ENCODE results near the gene FAAH.

Gene FAAH

DNA sequence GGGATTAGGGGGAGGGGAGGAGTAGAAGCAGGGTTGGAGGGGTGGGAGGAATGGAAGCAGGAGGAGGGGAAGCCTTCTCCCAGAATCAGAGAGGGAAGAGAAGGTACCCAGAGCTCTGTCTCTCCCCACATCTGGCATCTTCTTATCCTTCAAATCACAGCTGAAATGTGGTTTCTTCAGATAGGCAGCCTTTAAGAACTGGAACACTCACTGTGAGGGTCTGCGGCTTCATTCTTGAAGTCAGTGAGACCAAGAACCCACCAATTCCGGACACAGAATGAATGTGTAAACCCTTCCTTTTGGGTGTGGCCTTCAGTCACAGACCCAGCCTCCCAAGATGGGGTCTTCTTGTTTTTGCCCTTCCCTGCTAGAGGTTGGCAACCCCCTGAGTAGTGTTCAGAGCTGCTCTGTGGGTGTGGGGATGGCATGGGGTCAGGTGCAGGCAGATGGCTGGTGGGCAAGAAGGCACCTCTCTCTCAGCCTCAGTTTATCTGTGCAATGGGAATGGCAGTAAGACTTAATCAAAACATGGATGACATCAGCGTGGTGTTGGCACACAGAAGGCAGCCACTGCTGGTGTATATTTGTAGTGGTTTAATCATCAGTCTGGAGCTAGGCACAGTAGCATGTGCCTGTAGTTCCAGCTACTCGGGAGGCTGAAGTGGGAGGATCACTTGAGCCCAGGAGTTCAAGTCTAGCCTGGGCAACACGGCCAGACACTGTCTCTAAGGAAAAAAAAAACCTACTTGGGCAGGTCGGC, 7.2 kb downstream of the FAAH start:
- DNase-seq: no peak

- DNase-seq: peak; percentile 16
These were observed 8.0 kb downstream of the FAAH start for GRCh38 chr1:46401964-46402626.

GRCh38 chr1:46403916-46404315, 9.8 kb downstream of the FAAH start:
- DNase-seq: no peak

DNA sequence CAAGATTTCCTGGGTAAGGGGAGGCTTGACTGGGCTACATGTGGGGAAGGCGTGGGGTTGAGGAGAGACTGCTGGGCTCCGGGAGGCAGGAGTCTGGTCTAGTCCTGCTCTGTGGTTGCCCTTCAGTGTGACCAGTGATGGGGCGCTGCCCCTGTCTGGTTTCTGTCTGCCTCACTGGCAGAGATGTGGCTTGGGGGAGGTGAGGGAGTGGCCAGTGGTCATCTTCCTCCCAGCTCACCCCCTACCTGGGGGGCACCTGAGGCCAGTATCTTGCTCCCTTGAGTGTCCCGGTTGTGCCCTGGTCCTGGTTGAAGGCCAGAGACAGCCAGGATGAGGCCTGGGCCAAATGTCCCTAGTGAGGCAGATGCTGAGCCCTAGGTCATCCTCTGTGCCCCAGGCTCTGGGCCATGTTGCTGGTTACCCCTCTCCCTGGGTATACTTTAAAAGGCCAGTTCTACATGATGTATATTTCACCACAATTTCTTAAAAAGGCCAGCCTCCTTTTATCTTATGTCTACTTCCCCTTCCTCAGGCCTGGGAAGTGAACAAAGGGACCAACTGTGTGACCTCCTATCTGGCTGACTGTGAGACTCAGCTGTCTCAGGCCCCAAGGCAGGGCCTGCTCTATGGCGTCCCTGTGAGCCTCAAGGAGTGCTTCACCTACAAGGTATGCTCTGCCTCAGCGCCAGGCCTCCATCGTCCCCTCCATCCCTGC, 10.5 kb downstream of the FAAH start:
- no peak for DNase-seq

GRCh38 chr1:46405197-46405555, 11.1 kb downstream of the FAAH start:
- no peak for DNase-seq

DNA sequence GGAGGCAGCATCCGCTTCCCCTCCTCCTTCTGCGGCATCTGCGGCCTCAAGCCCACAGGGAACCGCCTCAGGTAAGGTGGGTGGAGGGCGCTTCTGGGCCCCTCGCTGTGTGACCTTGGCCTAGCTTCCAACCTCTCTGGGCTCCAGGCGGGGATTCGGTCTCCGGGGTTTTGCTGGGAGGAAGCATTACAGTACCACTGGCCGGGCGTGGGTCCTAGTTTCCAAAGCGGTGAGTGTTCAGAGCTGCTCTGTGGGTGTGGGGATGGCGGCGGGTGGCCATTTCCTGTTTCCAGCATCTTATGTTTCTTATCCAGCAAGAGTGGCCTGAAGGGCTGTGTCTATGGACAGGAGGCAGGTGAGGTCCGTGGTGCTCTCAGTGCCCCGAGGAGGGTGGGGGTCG, 11.6 kb downstream of the FAAH start:
- DNase-seq: no peak

DNA sequence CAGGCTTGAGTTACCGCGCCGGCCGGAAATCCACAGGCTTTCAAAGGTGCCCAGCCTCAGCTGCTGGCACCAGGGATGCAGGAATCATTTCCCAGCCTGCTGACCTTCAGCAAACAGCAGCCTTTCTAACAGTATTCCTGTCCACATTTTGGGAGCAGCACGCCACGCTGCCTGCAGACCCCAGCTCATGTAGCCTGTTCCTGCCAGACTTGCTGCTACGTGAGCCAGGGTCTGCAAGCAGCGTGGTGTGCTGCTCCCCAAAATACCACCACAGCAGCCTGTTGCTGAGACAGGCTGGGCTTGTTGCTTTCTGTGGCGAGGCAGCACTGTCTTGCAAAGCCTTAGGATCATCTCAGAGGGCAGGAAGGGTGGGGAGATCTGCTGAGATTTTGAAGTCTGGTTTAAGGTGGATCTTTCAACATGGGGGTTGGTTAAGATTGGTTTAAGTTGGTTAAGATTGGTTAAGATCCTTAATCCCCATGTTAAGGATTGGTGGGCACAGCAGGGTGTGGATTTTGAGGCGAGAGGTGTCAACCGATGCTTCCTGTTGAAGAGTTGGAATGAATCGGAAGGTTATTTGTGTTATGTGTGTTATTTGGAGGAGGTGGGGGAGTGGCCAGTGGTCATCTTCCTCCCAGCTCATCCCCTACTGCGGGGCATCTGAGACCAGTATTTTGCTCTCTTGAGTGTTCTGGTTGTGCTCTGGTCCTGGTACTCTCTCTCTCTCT, 12.9 kb downstream of the FAAH start:
- DNase-seq: no peak

DNA sequence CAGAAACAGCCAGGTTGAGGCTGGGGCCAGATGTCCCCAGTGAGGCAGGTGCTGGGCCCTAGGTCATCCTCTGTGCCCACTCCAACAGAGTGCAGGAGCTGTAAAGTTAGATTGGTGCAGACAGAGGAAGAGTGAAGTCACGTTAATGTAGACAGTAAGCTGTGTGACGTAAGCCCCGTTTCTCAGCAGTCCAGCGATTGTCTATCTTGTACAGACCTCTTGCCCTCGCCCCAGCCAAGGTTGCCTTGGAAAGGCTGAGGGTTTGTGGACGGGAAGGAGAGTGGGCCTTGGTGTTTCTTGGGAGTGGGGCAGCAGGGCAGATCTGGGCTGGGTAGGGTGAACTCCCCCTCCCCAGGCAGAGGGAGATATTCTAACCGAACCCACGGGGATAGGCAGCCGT, 13.5 kb downstream of the FAAH start:
- no peak for DNase-seq

DNA sequence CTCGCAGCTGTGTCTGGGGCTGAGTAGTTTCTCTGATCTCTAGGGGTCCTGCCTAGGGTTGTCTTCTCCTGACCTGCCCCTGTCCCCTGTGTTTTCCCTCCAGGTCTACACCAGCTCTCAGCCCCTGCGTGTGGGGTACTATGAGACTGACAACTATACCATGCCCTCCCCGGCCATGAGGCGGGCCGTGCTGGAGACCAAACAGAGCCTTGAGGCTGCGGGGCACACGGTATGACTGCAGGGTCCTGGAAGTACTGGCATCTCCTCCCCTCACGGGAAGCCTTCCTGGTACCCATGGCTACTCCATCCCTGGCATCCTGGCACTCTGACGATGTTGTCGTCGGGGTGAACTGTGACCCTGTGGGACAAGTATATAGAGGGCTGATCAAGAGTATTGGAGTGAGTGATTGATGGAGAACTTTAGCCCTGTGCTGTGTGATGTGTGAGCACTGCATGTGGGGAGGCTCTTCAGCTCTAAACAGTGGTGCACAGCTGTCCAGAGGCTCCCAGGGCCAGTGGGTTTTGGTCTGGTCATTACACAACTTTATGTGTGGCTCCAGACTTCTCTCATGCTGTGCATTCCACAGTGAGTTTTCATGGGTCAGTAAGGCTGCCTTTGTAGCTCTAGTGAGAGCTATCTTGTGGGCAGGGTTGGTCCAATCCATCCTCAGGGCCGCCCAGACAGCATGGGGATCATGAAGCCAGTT, 14.4 kb downstream of the FAAH start:
- no peak for DNase-seq

- no peak for DNase-seq
These were observed 14.9 kb downstream of the FAAH start for GRCh38 chr1:46409063-46409372.

- DNase-seq: no peak
These were observed 16.3 kb downstream of the FAAH start for GRCh38 chr1:46410156-46411009.

DNA sequence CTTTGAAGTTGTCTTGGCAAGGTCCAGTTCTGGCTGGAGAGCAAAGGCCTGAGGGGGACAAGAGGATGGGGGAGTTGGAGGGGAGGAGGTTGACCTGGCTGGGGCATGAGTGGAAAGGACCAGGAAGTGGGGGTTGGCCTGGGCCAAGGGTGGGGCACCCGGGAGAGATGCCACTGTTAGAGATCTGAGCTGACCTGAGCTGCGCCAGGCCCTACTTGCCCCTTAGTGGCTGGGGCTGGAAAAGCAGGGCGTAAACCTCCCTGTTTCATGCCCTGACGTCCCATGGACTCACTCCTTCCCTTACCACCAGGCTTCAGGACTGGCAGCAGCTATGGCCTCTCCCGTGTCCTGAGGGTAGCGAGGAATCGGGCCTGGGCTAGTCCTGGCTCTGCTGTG, 16.9 kb downstream of the FAAH start:
- DNase-seq: no peak

DNA sequence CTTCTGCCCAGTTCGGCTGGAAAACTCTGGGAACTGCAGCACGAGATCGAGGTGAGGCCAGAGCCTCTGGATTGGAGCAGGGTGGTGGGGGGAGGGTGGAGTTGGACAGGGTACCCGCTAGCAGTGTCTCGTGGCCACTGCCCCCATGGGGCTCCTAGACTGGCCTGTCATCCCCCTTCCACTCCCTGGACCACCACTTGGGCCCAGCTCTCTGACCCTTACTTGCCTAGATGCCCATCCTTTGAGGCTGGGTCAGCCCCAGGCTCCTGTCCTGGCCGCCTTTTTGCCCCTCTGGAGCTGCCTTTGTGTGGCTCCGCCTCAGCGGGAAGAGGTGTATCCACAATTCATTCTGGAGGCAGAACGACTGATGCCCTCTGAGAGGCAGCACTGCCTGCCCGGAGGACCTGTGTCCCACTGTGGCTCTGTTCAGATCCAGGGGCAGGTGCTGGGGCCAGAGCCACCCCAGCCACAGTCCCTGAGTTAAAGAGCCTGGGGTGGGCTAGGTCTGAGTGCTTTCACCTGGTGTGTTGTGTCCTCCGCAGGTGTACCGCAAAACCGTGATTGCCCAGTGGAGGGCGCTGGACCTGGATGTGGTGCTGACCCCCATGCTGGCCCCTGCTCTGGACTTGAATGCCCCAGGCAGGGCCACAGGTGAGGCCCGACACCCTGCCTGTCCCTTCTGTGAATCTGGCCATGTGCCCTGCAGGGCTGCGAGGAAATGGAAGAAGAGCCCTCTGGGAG, 17.7 kb downstream of the FAAH start:
- no peak for DNase-seq

- no peak for DNase-seq
These were observed 18.9 kb downstream of the FAAH start for GRCh38 chr1:46412893-46413595.

DNA sequence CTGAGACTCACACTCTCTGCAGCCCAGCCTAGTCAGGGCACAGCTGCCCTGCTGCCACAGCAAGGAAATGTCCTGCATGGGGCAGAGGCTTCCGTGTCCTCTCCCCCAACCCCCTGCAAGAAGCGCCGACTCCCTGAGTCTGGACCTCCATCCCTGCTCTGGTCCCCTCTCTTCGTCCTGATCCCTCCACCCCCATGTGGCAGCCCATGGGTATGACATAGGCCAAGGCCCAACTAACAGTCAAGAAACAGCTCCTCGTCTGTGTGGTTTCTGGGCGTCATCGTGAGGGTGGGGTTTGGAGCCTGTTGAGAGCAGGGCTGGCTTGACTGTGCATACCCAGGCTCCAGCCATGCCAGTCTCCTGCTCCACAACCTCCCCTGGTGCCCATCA, 19.5 kb downstream of the FAAH start:
- no peak for DNase-seq

DNA sequence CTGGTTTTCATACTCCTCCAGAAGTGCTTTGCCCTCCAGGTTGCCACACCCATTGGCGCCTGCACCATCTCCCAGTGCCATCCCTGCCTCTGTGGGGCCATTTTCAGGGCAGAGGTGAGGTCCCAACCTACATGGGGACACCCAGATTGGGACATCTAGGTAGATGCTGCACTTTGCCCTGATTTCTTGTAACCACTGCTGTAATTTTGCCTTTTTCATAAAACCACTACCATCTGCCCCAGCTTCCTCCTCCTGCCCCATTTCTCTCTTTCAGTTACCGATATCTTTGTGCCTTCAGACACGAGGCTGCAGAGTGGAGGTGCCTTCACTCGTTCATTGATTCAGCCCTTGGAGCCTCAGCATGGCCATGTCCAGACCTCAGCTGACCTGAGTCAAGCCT, 21.4 kb downstream of the FAAH start:
- DNase-seq: no peak

- no peak for DNase-seq
These were observed 24.9 kb downstream of the FAAH start for GRCh38 chr1:46418976-46419375.

DNA sequence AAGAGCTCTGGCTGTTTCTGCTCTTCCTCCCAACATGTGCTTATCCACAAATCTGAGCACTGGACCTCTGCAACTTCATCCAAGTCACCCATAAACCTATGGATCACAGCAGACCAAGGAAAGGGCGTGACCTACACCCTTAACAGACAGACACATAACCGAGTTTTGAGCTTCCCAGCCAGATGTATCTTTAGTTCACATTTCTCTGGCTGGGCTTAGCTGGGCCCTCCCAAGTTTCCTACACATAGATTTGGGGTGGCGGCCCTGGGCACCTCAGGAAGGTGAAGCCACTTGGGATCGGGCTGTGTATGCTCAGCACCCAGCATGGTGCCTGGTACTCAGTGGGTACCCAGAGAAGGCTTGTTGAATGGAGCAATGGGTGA, 26.4 kb downstream of the FAAH start:
- no peak for DNase-seq

- DNase-seq: no peak
These were observed 27.6 kb downstream of the FAAH start for GRCh38 chr1:46421739-46422138.

DNA sequence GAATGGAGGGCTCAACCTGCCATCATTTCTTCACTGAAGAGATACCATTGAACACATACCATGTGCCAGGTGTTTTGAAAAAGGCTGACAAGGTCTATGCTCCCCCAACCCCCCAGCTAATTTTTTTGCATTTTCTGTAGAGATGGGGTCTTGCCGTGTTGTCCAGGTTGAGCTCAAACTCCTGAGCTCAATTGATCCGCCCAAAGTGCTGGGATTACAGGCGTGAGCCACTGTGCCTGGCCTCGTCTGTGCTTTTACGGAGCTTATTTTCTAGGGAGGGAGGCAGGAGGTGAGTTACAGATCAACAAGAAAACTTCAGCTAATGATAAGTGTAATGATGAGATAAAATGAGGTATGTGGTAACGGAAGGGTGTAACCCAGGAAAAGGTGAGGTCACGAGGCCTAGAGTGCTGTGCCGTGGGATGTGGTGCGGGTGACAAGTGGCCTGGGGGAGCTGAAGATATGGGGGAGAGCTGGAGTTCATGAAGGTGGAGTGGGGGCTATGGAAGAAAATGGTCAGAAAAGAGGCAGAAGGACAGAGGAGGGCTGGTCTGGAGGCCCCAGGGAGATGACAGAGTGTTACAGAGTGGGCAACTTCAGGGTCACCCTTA, 28.2 kb downstream of the FAAH start:
- no peak for DNase-seq

All from NCI-H1436 (cell line).